DOHH2 (cell line): ENCODE results near the gene NEU1.
"Not testable (repeated sequence)": the region's sequence is repeated elsewhere in the genome, so short reads cannot be mapped to it uniquely, and the experiment has no call there.

Experiments
- H3F3A ChIP-seq: fragments of 200-600 bp; sonication (generic), shearing (Covaris generic); 2 replicates; pipeline ENCODE4 v1.6.0; 2016; ENCODE audit warnings: antibody characterized with exemption, mild to moderate bottlenecking; ENCODE audit not compliant: control insufficient read depth, insufficient read depth
- H3K27ac ChIP-seq: fragments of 200-600 bp; sonication (generic); 2 replicates; pipeline ENCODE4 v1.5.1; 2014; ENCODE audit warnings: low read depth, mild to moderate bottlenecking, low read length, moderate library complexity
- H3K27me3 ChIP-seq: fragments of 200-600 bp; sonication (generic); 2 replicates; pipeline ENCODE4 v1.6.1; 2014; ENCODE audit warnings: mild to moderate bottlenecking, low read length, mixed read lengths; ENCODE audit not compliant: control insufficient read depth
- H3K36me3 ChIP-seq: fragments of 200-600 bp; sonication (generic); 2 replicates; pipeline ENCODE4 v1.6.1; 2014; ENCODE audit warnings: mild to moderate bottlenecking, low read length, moderate library complexity, mixed read lengths; ENCODE audit not compliant: control insufficient read depth
- H3K4me1 ChIP-seq: fragments of 200-600 bp; sonication (generic); 2 replicates; pipeline ENCODE4 v1.6.1; 2014; ENCODE audit warnings: mild to moderate bottlenecking, low read length, mixed read lengths; ENCODE audit not compliant: control insufficient read depth
- H3K4me2 ChIP-seq: fragments of 200-600 bp; sonication (generic); 2 replicates; pipeline ENCODE4 v1.6.0; 2014; ENCODE audit warnings: mild to moderate bottlenecking, low read length, moderate library complexity
- H3K4me3 ChIP-seq: fragments of 200-600 bp; sonication (generic); 2 replicates; pipeline ENCODE4 v1.5.1; 2014; ENCODE audit warnings: mild to moderate bottlenecking, low read length, mixed read lengths
- H3K79me2 ChIP-seq: fragments of 200-600 bp; sonication (generic); 2 replicates; pipeline ENCODE4 v1.6.1; 2014; ENCODE audit warnings: mild to moderate bottlenecking, low read length, mixed read lengths; ENCODE audit not compliant: control insufficient read depth
- H3K9me2 ChIP-seq: fragments of 200-600 bp; sonication (generic); replicated peaks from 2 replicates; pipeline ENCODE4 v1.6.1; 2014; ENCODE audit warnings: mild to moderate bottlenecking, low read length, mixed read lengths; ENCODE audit not compliant: control insufficient read depth
- H3K9me3 ChIP-seq: fragments of 200-600 bp; sonication (generic); 2 replicates; pipeline ENCODE4 v1.6.1; 2014; ENCODE audit warnings: antibody characterized with exemption, low read length, mixed read lengths; ENCODE audit not compliant: control insufficient read depth, insufficient read depth
- H4K20me1 ChIP-seq: fragments of 200-600 bp; sonication (generic); 2 replicates; pipeline ENCODE4 v1.6.0; 2014; ENCODE audit warnings: low read depth, mild to moderate bottlenecking, antibody characterized with exemption, low read length, moderate library complexity; ENCODE audit not compliant: control insufficient read depth, insufficient read depth
- EZH2phosphoT487 ChIP-seq: fragments of 200-600 bp; sonication (generic); IDR thresholded peaks from 2 replicates; pipeline ENCODE4 v1.6.1; 2017; ENCODE audit warnings: borderline replicate concordance, mild to moderate bottlenecking, antibody characterized with exemption, low read length, moderate library complexity, mixed read lengths
- TF ChIP-seq, protein P1 (sequence below): fragments of 200-600 bp; sonication (generic); IDR thresholded peaks from one replicate; pipeline ENCODE4 v1.5.1; 2014; ENCODE audit warnings: antibody characterized with exemption, mild to moderate bottlenecking, low read depth, low read length; ENCODE audit not compliant: poor library complexity, severe bottlenecking

The NEU1 gene

DNA sequence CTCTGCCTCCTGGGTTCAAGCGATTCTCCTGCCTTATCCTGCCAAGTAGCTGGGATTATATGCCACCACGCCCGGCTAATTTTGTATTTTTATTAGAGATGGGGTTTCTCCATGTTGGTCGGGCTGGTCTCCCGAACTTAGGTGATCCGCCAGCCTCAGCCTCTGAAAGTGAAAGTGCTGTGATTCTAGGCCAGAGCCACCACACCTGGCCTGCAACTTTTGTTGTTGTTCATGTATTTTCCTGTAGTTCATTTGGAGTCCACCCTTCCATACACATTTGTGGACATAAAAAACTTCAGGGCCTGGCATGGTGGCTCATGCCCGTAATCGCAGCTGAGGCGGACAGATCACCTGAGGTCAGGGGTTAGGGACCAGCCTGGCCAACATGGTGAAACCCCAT, 20.6 kb downstream of the NEU1 start:
- peaks cover 78% of the 10 kb centered on the region for H3F3A ChIP-seq
- H4K20me1 ChIP-seq: peaks cover 19% of the 10 kb centered on the region
- H3K9me2 ChIP-seq: no peaks in the 10 kb centered on the region
- H3K36me3 ChIP-seq: peaks cover 51% of the 10 kb centered on the region
- no peak overlapping the region for H3K4me3 ChIP-seq
- H3K9me3 ChIP-seq: no peaks in the 10 kb centered on the region
- no peaks in the 10 kb centered on the region; the same call in 1 of the 2 replicates for H3K27me3 ChIP-seq
- peaks cover 21% of the 10 kb centered on the region for H3K79me2 ChIP-seq
- TF ChIP-seq, protein P1, sequence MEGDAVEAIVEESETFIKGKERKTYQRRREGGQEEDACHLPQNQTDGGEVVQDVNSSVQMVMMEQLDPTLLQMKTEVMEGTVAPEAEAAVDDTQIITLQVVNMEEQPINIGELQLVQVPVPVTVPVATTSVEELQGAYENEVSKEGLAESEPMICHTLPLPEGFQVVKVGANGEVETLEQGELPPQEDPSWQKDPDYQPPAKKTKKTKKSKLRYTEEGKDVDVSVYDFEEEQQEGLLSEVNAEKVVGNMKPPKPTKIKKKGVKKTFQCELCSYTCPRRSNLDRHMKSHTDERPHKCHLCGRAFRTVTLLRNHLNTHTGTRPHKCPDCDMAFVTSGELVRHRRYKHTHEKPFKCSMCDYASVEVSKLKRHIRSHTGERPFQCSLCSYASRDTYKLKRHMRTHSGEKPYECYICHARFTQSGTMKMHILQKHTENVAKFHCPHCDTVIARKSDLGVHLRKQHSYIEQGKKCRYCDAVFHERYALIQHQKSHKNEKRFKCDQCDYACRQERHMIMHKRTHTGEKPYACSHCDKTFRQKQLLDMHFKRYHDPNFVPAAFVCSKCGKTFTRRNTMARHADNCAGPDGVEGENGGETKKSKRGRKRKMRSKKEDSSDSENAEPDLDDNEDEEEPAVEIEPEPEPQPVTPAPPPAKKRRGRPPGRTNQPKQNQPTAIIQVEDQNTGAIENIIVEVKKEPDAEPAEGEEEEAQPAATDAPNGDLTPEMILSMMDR: no peak
- TF ChIP-seq EZH2phosphoT487: no peak
- no peak overlapping the region for H3K27ac ChIP-seq
- peaks cover 19% of the 10 kb centered on the region for H3K4me1 ChIP-seq
- no peak overlapping the region for H3K4me2 ChIP-seq

DNA sequence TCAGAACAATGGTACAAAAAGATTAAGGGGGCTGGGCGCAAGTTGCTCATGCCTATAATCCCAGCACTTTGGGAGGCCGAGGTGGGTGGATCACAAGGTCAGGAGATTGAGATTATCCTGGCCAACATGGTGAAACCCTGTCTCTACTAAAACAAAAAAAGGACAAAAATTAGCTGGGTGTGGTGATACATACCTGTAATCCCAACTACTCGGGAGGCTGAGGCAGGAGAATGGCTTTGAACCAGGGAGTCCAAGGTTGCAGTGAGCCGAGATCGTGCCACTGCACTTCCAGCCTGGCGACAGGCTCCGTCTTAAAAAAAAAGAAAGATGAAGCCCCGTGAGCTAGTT, 22.9 kb downstream of the NEU1 start:
- Histone ChIP-seq H4K20me1 (peaks cover 23% of the 10 kb centered on the region), H3K79me2 (peaks cover 44% of the 10 kb centered on the region), H3K36me3 (peaks cover 74% of the 10 kb centered on the region), H3K4me1 (peaks cover 24% of the 10 kb centered on the region), H3F3A (peaks cover 87% of the 10 kb centered on the region)
- not testable (repeated sequence) for H3K27ac ChIP-seq, H3K4me2 ChIP-seq, H3K9me3 ChIP-seq, H3K9me2 ChIP-seq, H3K4me3 ChIP-seq, H3K27me3 ChIP-seq

DNA sequence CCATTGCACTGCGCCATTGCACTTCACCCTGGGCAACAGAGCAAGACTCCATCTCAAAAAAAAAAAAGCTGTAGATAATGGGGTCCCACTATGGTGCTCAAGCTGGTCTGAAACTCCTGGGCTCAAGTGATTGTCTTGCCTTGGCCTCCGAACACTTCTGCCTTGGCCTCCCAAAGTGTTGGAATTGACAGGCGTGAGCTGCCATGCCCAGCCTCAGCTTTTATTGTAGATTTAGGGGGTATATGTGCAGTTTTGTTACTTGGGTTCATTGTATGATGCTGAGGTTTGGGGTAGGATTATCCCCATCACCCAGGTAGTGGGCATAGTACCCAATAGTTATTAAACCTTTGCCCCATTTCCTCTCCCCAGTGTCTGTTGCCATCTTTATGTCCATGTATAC, 23.7 kb downstream of the NEU1 start:
- H3K4me3 ChIP-seq: no peak overlapping the region

DNA sequence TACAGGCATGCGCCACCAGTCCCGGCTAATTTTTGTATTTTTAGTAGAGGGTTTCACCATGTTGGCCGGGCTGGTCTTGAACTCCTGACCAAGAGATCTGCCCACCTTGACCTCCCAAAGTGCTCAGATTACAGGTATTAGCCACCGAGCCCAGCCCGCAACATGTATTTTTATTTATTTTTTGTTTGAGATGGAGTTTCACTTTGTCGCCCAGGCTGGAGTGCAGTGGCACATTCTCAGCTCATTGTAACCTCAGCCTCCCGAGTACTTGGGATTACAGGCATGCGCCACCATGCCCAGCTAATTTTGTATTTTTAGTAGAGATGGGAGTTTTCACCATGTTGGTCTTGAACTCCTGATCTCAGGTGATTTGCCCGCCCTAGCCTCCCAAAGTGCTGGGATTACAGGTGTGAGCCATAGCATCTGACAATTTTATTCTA, 24.5 kb downstream of the NEU1 start:
- Histone ChIP-seq H3K4me3 (peak overlapping the region; percentile 93), H3F3A (peaks cover 82% of the 10 kb centered on the region), H3K36me3 (peaks cover 76% of the 10 kb centered on the region), H3K4me2 (peak overlapping the region; percentile 88), H3K79me2 (peaks cover 58% of the 10 kb centered on the region), H3K4me1 (peaks cover 38% of the 10 kb centered on the region), H3K27ac (peak overlapping the region; percentile 87; the same call in 1 of the 2 replicates), H4K20me1 (peaks cover 23% of the 10 kb centered on the region)
- not testable (repeated sequence) for H3K9me3 ChIP-seq, H3K9me2 ChIP-seq, H3K27me3 ChIP-seq

More for the DNA sequence above, 23.7 kb downstream of the NEU1 start:
- Histone ChIP-seq H3K9me2 (no peaks in the 10 kb centered on the region), H3K4me1 (peaks cover 30% of the 10 kb centered on the region), H3K9me3 (no peaks in the 10 kb centered on the region), H3K27ac (no peak overlapping the region), H3K4me2 (peak overlapping the region; percentile 26), H3K27me3 (no peaks in the 10 kb centered on the region; the same call in 1 of the 2 replicates), H4K20me1 (peaks cover 23% of the 10 kb centered on the region), H3F3A (peaks cover 83% of the 10 kb centered on the region), H3K79me2 (peaks cover 52% of the 10 kb centered on the region), H3K36me3 (peaks cover 77% of the 10 kb centered on the region)
- no peak for TF ChIP-seq EZH2phosphoT487
- TF ChIP-seq, protein P1: no peak
